GM23248 (cell line): Measurements from ENCODE around the gene UBAP1.
"Not testable (repeated sequence)": the region's sequence is repeated elsewhere in the genome, so short reads cannot be mapped to it uniquely, and the experiment has no call there.

Source experiments
- EZH2 ChIP-seq: fragments of 200-600 bp; sonication (generic); IDR thresholded peaks from 2 replicates; pipeline ENCODE4 v1.6.1; 2018; ENCODE audit warnings: antibody characterized with exemption, mild to moderate bottlenecking; ENCODE audit not compliant: insufficient read depth, poor library complexity, severe bottlenecking
- EZH2phosphoT487 ChIP-seq: fragments of 200-600 bp; sonication (generic); IDR thresholded peaks from 2 replicates; pipeline ENCODE4 v1.6.1; 2018; ENCODE audit warnings: antibody characterized with exemption, moderate library complexity, mild to moderate bottlenecking, low read depth; ENCODE audit not compliant: insufficient read depth

DNA sequence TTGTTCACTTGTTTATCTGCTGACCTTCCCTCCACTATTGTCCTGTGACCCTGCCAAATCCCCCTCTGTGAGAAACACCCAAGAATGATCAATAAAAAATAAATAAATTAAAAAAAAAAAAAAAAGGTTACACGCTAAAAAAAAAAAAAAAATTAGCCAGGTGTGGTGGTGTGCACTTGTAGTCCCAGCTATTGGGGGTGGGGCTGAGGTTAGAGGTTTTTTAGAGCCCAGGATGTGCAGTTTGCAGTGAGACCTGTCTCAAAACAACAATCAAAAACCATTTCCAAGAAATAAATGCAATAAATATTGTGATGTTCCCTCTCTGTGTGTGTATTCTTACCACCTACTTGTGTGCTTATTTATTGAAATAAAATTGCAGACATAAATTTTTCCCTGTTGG is 40.2 kb upstream of the UBAP1 start:
- TF ChIP-seq EZH2phosphoT487, EZH2: not testable (repeated sequence)
